Transverse colon (tissue), 4 donors: ENCODE results near the gene PLEKHM2. TPM values are rescaled to one million over a fixed set of nuclear protein-coding genes. Genes with fewer than 3 reads are reported as not detected.

Experiments used
- DNase-seq: peaks from one replicate; pipeline ENCODE4 v3.0.0-alpha.2; 2019
- H3K27ac ChIP-seq, 4 donors: fragments of 200-600 bp; sonication (generic); 2 replicates each; pipeline ENCODE4 v1.5.1; 2016 to 2018; ENCODE audit warnings: inconsistent platforms in 4 of 4
- H3K27me3 ChIP-seq: fragments of 200-600 bp; sonication (generic); 2 replicates; pipeline ENCODE4 v1.5.1; 2017; ENCODE audit warnings: inconsistent platforms
- H3K36me3 ChIP-seq, 4 donors: fragments of 200-600 bp; sonication (generic); 2 replicates each; pipeline ENCODE4 v1.5.1; 2017 to 2019; ENCODE audit warnings: inconsistent platforms in 4 of 4
- H3K4me1 ChIP-seq, 4 donors: fragments of 200-600 bp; sonication (generic); 2 replicates each; pipeline ENCODE4 v1.5.1; 2017 to 2020; ENCODE audit warnings: inconsistent platforms in 4 of 4
- H3K4me3 ChIP-seq, 4 donors: fragments of 200-600 bp; sonication (generic); 1 replicate in 1 of 4; 2 replicates in 3 of 4; pipeline versions ENCODE4 v1.5.1 to v1.6.1; 2017 to 2019; ENCODE audit warnings: inconsistent platforms in 4 of 4
- H3K9me3 ChIP-seq, 2 donors: fragments of 200-600 bp; sonication (generic); 2 replicates each; pipeline ENCODE4 v1.5.1; 2017 to 2019; ENCODE audit warnings: inconsistent platforms in 2 of 2
- EP300 ChIP-seq: sonication (generic); formaldehyde crosslinking; IDR thresholded peaks from one replicate; pipeline ENCODE4 v1.6.1; 2017; ENCODE audit warnings: antibody characterized with exemption, low read depth
- POLR2A ChIP-seq: fragments of 450-650 bp; IDR thresholded peaks from one replicate; pipeline ENCODE4 v1.6.1; 2016; ENCODE audit warnings: antibody characterized with exemption, mild to moderate bottlenecking, moderate library complexity
- POLR2AphosphoS5 ChIP-seq, 3 donors: sonication (generic); formaldehyde crosslinking; IDR thresholded peaks; one replicate each; pipeline ENCODE4 v1.6.1; 2016; ENCODE audit warnings: antibody characterized with exemption in 3 of 3
- WGBS, 2 donors: methylation state at CpG; one replicate each; pipeline ENCODE4 v1.1.5; 2018; ENCODE audit warnings: low coverage in 1 of 2; 5-methylcytosine and 5-hydroxymethylcytosine counted together
- in situ Hi-C, 4 donors: fragments of 200-750 bp; cut with MboI; loops; one replicate each; pipeline versions ENCODE4 v1.15.0 to v1.15.1; 2017; ENCODE audit warnings: low sequenced_read_pairs in 3 of 4, low pct_ligation_motif_present in 1 of 4, low pct_unique_long_range_greater_than_20kb in 1 of 4
- intact Hi-C: fragments of 100-400 bp; cut with DNase I; formaldehyde crosslinking; loops from one replicate; pipeline ENCODE4 v1.15.1; 2023; ENCODE audit warnings: low total_unique reads
- total RNA-seq, 4 donors: library from RNA; depleted of rRNA; stranded (reverse); fragments of >200 nt; gene quantifications; one replicate each; pipeline ENCODE4 v1.1.0, GENCODE V29; 2016
- TF ChIP-seq, protein P1 (sequence below), 5 experiments: fragments of 200-600 bp in 3 of 5; fragments of 450-650 bp in 2 of 5; sonication (generic) in 3 of 5; IDR thresholded peaks; 1 replicate in 2 of 5; 2 replicates in 3 of 5; pipeline ENCODE4 v1.5.1; 2016 to 2017; ENCODE audit warnings: antibody characterized with exemption in 5 of 5, inconsistent platforms in 3 of 5, mild to moderate bottlenecking in 2 of 5, moderate library complexity in 1 of 5

Gene PLEKHM2
- total RNA-seq, 4 donors from 2014 or later = 27.7 to 40.3 (median 33.0) TPM

DNA sequence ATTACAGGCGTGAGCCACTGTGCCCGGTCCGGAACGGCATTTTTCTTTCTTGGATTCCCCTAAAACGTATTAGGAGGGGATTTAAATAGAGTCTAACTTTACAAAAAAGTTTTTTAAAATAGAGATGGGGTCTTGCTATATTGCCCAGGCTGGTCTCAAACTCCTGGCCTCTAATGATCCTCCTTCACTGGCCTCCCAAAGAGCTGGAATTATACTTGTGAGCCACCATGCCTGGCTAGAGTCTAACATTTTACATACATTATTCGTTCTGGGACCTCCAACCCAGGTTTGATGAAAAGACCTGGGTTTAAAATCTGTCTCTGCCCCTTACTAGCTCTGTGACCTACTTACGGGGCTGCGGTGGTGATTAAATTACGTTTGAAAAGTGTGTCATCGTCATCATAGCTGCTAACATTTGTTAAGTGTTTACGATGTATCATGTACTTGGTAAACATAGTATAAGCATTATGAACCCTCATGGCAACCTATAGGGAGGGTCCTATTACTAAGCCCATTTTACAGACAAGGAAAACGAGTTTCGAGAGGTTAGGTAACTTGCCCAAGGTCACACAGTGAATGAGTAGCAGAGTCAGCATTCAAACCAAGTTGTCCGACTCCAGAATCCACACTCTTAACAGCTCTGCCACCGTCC is 24.5 kb downstream of the PLEKHM2 start:
- 82 to 88% methylated on average over 10 to 15 of the region's 15 CpGs for WGBS, 2 donors
- TF ChIP-seq POLR2A = no peak
- TF ChIP-seq, protein P1, sequence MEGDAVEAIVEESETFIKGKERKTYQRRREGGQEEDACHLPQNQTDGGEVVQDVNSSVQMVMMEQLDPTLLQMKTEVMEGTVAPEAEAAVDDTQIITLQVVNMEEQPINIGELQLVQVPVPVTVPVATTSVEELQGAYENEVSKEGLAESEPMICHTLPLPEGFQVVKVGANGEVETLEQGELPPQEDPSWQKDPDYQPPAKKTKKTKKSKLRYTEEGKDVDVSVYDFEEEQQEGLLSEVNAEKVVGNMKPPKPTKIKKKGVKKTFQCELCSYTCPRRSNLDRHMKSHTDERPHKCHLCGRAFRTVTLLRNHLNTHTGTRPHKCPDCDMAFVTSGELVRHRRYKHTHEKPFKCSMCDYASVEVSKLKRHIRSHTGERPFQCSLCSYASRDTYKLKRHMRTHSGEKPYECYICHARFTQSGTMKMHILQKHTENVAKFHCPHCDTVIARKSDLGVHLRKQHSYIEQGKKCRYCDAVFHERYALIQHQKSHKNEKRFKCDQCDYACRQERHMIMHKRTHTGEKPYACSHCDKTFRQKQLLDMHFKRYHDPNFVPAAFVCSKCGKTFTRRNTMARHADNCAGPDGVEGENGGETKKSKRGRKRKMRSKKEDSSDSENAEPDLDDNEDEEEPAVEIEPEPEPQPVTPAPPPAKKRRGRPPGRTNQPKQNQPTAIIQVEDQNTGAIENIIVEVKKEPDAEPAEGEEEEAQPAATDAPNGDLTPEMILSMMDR (IDR thresholded peaks at IDR 0.05) = no peak
- no peak for TF ChIP-seq POLR2AphosphoS5 (IDR thresholded peaks at IDR 0.05)
- no peak for TF ChIP-seq EP300
- no peak overlapping the region for H3K4me3 ChIP-seq
- peaks cover 3 to 25% (median 10%) of the 10 kb centered on the region in 4 donors for H3K4me1 ChIP-seq
- no peak for DNase-seq
- H3K36me3 ChIP-seq = no peaks in the 10 kb centered on the region
- H3K27me3 ChIP-seq = no peaks in the 10 kb centered on the region
- in situ Hi-C loops = no loop called here
- intact Hi-C loops = no loop called here
- no peaks in the 10 kb centered on the region for H3K9me3 ChIP-seq
- H3K27ac ChIP-seq = no peak overlapping the region

DNA sequence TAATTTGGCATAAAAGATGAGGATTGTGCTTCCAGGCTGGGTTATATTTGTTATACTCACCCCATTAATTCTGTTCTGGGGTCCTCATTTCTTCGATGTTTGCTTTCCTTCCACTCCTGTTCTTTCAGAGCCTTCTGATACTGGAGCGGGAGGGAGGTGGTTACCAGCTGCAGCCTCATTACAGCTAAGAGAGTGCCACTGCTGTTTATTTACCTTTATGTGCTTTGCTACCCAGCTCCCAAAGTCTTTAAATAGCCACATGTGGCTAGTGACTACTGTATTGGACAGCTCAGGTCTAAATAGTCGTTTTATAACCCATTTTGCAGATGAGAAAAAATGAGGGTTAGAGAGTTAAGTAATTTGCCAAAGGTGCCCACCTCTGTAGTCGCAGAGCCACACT is 25.1 kb downstream of the PLEKHM2 start:
- WGBS, 2 donors = 92 to 100% methylated on average over 1 to 4 of the region's 4 CpGs
- no peak overlapping the region for H3K4me3 ChIP-seq
- no peaks in the 10 kb centered on the region for H3K36me3 ChIP-seq
- intact Hi-C loops = no loop called here
- no peak for DNase-seq
- no peak for TF ChIP-seq POLR2A
- no peak for TF ChIP-seq EP300
- TF ChIP-seq POLR2AphosphoS5 (IDR thresholded peaks at IDR 0.05) = no peak
- TF ChIP-seq, protein P1 (IDR thresholded peaks at IDR 0.05) = no peak
- in situ Hi-C loops = no loop called here
- H3K27me3 ChIP-seq = no peaks in the 10 kb centered on the region
- no peaks in the 10 kb centered on the region for H3K9me3 ChIP-seq
- peaks cover 3 to 25% (median 4%) of the 10 kb centered on the region in 4 donors for H3K4me1 ChIP-seq
- no peak overlapping the region for H3K27ac ChIP-seq

DNA sequence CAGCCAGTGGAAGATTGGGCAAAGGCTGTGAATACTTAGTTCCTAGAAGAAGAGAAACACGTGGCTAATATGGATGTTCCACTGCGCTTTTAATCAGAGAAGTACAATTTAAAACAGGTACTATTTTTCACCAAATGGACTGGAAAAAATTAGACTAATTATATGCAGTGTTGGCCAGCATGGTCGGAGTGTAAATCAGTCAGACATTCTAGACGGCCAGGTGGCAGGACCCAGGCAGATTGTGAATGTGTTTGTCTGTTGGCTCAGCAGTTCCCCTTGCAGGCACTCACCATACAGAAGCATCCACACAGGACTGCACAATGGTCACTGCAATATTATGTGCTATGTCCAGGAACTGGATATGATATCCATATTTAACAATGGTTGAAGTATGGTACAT is 28.0 kb downstream of the PLEKHM2 start:
- Histone ChIP-seq H3K9me3 (no peaks in the 10 kb centered on the region), H3K4me3 (no peak overlapping the region), H3K27ac (no peak overlapping the region), H3K27me3 (no peaks in the 10 kb centered on the region), H3K4me1 (peaks cover 0 to 24% (median 8%) of the 10 kb centered on the region in 4 donors), H3K36me3 (peaks cover 0 to 10% (median 1%) of the 10 kb centered on the region in 4 donors)
- WGBS, 2 donors = 71% methylated on average over 2 to 4 of the region's 4 CpGs
- in situ Hi-C loops = no loop called here
- intact Hi-C loops = no loop called here
- TF ChIP-seq POLR2A = no peak
- no peak for TF ChIP-seq POLR2AphosphoS5 (IDR thresholded peaks at IDR 0.05)
- no peak for TF ChIP-seq EP300
- TF ChIP-seq, protein P1 (IDR thresholded peaks at IDR 0.05) = no peak
- DNase-seq = no peak

DNA sequence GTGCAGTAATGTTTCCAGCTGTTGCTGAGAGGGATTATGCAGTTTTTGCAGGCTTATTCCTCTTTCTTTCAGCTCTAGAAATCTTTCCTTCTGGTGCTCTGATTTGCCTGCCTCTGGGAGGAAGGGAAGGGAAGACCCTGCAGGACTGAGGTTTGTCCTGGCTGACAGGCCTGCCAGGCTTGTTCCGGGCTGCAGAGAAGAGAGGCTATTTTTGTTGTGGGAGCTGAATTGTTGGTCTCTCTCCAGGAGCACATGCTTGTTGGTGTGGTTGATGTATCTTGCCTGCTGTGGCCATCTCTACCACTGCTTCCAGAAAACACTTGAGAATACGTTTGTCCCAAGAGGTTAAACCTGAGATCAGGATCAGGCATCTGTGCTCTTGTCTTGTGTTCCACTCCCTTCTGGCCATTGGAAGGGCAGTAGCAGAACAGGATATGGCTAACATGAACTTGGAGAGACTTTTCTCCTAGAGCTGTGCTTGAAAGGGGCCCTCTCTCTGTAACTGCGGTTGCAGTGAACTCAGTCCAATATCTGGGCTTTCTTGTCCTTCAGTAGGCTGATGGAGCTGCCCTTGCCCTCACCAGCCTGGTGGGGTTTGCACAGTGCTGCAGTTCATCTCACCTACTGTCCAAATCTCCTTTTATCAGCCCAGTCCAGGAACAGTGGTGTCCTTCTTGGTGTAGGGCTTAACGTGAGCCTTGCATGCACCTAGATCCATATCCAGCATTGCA is 30.5 kb downstream of the PLEKHM2 start:
- Histone ChIP-seq H3K36me3 (peaks cover 0 to 27% (median 4%) of the 10 kb centered on the region in 4 donors), H3K9me3 (no peaks in the 10 kb centered on the region), H3K27ac (peak overlapping the region; percentile 1 to 74 (median 5)), H3K4me3 (no peak overlapping the region), H3K27me3 (no peaks in the 10 kb centered on the region), H3K4me1 (peaks cover 0 to 23% (median 8%) of the 10 kb centered on the region in 4 donors)
- no peak for DNase-seq
- TF ChIP-seq POLR2A (no peak), POLR2AphosphoS5 (IDR thresholded peaks at IDR 0.05) (peak in 1 of 3 donors; percentile 19)
- in situ Hi-C loops = no loop called here
- WGBS, 2 donors = 66% methylated on average over 3 of the region's 4 CpGs; no CpG with 5 or more reads in 1 of the 2 donors
- intact Hi-C loops = no loop called here
